GM21423 (cell line): ENCODE results near the gene KIAA1217.

Experiments used
- ATAC-seq: cut with Tn5 transposase; IDR thresholded peaks from one replicate; pipeline ENCODE4 v1.9.1; 2021; ENCODE audit warnings: mild to moderate bottlenecking, moderate library complexity; ENCODE audit not compliant: unreplicated experiment

Gene KIAA1217

DNA sequence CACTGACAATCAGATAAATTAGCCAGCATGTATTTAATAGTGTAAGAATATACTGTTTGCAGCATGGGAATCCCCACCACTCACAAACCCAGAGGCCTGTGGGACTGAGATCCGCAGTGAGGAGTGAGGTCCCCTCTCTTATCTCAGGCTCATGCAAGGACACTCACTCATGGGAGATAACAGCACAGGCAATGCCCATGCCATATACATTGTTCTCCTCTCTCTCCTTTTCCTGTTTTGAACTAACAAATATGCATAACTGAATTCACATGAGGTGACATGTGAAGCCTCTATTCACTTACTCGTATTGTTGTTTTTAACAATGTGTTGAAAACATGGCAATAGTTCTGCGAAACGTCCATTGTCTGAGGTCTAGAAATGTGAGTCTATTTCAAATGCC lies 284.2 kb downstream of the KIAA1217 start:
- ATAC-seq, result no peak

DNA sequence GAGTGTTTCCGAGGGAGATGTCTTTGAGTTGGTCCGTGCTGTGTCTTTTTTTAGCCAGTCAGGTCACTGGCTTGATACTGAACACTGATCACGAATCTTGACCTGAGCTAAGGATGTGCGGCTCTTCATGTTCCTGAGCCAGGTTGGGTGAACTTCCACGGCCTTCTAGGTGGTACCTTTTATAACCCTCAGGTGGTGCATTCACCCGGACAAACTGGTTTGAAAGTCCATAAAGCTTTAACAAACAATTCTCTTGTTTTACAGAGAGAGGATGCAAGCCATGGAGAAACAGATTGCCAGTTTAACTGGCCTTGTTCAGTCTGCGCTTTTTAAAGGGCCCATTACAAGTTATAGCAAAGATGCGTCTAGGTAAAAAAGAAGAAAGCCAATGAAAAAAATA lies 285.3 kb downstream of the KIAA1217 start:
- no peak for ATAC-seq

DNA sequence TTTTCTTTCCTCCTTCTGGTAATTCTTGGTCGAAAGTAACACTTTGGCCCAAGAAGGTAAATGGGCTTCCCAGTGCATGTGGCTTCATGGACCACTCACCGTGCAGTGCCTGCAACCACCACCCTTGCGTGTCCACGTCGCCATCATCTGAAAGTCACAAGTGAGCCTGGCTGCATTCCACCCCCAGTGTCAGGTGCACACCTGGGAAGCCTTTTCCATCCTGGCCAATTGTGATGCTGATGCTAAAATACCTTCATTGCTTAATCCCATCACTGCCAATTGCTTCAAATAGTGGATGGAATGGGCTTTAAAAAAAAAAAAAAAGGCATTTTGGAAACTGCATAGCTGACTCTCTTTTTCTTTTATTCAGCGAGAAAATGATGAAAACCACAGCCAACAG lies 285.8 kb downstream of the KIAA1217 start:
- ATAC-seq, result no peak

GRCh38 chr10:24495666-24496460 lies 286.9 kb downstream of the KIAA1217 start:
- ATAC-seq, result no peak

DNA sequence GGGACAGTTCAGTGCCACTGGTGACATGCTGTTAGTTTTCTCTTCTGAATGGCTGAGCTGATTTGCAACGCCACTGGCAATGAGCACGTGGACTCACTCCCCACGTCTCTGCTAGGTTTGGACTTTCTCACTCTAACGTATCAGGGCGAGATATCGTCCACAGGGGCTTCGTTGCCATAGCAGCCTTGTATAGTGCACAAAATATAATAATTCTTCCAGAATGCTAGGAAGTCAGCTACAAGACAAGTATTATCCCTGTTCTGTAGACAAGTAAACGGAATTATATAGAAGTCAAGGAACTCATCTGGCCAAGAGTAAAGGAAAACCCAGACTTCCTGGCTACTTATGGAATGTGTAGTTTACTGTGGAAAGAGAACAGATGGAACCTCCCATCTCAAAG lies 288.0 kb downstream of the KIAA1217 start:
- ATAC-seq, result no peak

DNA sequence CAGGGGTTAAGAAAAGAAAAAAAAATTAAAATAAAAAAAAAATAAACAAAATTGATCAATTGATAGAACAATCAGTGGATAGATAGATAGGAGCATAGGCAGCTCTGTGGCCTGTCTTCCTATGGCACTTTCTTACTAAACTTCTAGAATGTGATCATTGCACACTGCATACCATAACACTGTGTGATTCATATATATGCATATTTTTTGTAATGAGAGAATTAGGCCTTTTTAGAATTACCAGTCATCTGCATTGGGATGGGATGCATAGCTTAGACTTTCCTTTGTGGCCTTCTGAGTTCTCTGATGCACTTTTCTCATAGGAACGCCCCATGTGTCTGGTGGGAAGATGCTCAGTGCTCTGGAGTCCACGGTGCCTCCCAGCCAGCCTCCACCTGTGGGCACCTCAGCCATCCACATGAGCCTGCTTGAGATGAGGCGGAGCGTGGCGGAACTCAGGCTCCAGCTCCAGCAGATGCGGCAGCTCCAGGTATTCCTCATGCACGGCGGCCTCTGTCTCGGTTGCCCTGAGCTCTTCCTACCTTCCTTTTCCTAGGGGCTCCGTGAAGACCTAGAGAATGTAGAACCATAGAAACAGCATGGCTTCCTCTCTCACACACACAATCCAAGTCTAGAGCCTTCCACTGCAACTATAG lies 292.2 kb downstream of the KIAA1217 start:
- ATAC-seq, result no peak

DNA sequence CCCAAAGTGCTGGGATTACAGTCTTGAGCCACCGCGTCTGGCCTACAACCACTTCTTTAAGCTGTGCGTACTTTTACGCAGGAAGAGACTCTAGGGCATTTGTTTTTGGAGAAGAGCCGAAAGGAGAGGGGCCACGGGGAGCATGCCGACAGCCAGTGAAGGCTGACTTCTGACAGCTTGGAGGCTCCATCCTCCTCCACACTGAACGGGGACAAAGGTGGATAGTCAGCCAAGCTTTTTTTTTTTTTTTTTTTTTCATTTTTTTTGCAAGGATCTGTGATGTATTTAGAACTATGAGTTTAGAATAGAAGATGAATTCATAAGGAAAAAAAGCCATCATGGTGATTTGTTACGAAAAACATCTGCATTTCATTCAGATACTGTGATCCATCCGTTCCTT lies 293.1 kb downstream of the KIAA1217 start:
- no peak for ATAC-seq

- ATAC-seq, result no peak
Observed at GRCh38 chr10:24502801-24503460, 294.0 kb downstream of the KIAA1217 start.

DNA sequence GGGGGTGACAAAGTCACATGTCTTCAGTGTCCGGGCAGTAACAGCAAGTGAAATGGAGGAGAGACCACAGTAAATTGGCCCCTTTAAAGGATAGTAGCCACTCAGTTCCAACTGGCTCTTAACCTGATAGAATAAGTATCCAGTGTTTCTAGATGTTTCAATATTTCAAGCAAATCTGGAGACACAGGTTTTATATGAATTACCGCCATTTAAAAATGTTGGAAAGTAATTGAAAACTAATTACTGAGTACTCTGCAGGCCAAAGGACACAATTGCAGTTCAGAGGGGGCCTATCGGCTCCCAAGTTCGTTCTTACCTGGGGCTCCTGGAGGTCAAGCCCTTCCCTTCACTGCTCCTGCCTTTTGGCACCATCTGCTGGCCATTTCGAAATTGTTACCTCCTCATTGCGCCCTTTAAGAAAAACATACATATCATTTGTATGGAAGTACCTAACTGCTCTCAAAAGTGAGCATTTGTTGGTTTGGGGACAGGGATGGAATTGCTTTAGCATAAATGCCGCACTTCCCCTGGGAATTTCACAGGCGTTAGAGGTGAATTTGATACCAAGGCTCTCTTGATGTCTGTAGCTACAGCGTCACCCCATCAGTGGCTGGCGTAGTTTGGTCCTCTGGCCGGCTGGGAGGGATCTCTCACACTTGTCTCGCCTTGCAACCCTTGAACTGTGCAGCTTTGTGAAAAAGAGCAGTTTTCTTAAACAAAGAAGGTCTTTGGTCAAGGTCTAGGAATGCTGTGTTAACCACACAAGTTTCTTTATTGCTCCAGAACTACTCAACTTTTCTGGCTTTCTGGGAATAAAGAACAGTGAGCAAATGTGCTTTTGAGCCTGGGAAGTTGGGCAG lies 294.8 kb downstream of the KIAA1217 start:
- ATAC-seq, result no peak

- no peak for ATAC-seq
Observed at GRCh38 chr10:24505759-24506158, 296.8 kb downstream of the KIAA1217 start.

- no peak for ATAC-seq
Observed at GRCh38 chr10:24513155-24513554, 304.2 kb downstream of the KIAA1217 start.

DNA sequence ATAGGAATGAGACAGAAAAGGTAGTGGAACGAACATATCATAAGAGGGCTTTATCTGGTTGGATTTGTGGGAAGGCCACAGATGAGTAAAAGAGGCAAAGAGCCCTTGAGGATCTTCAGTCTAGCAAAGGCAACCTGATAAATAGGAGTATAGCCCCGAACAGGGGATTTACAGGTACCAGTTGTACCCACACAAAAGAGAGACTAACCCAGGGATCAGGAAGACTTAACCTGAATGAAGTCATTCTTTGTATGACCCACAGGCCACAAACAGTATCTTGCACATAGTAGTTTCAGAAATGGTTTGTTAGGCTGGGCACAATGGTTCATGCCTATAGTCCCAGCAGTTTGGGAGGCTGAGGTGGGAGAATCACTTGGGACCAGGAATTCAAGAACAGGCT lies 306.5 kb downstream of the KIAA1217 start:
- no peak for ATAC-seq

- no peak for ATAC-seq
Observed at GRCh38 chr10:24518411-24518810, 309.5 kb downstream of the KIAA1217 start.

- no peak for ATAC-seq
Observed at GRCh38 chr10:24518981-24519597, 310.2 kb downstream of the KIAA1217 start.

- no peak for ATAC-seq
Observed at GRCh38 chr10:24519950-24520349, 311.0 kb downstream of the KIAA1217 start.

DNA sequence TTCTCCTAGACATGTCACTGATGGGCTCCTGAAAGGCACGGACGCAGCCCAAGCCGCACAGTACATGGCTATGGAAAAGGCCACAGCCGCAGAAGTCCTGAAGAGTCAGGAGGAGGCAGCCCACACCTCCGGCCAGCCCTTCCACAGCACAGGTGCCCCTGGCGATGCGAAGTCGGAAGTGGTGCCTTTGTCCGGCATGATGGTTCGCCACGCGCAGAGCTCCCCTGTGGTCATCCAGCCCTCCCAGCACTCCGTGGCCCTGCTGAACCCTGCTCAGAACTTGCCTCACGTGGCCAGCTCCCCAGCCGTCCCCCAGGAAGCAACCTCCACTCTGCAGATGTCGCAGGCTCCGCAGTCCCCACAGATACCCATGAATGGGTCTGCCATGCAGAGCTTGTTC lies 315.4 kb downstream of the KIAA1217 start:
- no peak for ATAC-seq

- ATAC-seq, result no peak
Observed at GRCh38 chr10:24526085-24526649, 317.2 kb downstream of the KIAA1217 start.

DNA sequence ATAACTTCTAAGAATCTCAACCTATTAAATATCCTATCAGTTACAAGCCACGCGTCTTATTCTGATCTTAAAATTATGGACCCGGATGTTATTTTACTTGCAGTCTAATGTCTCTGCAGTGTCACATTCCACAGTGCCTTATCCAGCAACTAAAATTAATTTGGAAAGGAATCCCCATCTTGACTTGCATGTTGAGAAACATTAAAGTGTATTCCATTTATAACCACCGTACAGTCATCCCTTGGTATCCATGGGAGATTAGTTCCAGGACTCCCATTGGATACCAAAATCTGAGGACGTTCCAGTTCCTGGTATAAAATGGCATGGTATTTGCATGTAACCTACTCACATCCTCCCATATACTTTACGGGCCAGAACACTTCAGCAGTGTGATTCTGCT lies 320.0 kb downstream of the KIAA1217 start:
- no peak for ATAC-seq

DNA sequence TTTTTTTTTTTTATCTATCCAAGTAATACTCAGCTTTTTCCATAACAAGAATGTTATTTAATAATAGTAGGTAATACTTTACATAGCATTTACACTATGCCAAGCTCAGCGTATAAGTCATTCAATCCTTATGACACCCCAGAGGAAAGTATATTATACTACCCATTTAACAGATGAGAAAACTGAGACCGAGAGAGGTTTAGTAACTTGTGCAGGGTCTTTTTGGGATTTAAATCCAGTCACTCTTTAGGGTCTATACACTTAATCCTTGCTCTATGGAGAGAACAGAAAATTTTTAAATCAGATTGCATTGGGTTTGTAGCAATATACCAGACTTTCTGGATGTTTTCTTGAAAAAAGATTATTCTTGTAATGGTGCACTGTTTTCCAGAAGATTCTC lies 322.5 kb downstream of the KIAA1217 start:
- ATAC-seq, result no peak

DNA sequence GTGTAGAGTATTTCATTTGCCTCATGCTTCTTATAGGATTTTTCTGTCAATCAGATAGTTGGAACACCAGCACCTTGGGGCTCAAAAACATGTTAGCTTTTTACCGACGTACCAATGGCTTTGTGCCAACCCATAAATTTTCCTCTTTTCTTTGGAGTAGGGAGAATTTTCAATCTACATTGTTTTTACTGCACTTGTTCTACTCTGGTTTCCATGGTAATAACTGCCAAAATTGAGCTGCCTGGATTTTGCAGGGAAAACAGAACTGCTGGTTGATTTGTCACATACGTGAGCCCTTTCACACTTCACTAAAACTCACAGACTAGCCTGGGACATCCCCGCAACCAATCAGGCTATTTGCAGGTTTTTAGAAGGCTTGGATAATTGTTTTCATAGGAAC lies 325.0 kb downstream of the KIAA1217 start:
- ATAC-seq, result no peak
